H1 (cell line): ENCODE results near the gene NDUFS8. TPM values are rescaled to one million over a fixed set of nuclear protein-coding genes. Genes with fewer than 3 reads are reported as not detected.

ENCODE experiments used
- BCL11A ChIP-seq, 2 experiments: IDR thresholded peaks; one replicate each; pipeline ENCODE4 v1.6.1; 2011; ENCODE audit warnings: low read depth in 2 of 2, low read length in 2 of 2, mild to moderate bottlenecking in 2 of 2
- GABPA ChIP-seq: IDR thresholded peaks from 2 replicates; pipeline ENCODE4 v1.6.1; 2011; ENCODE audit warnings: mild to moderate bottlenecking, low read length, moderate library complexity, borderline replicate concordance; ENCODE audit not compliant: insufficient read depth
- polyA plus RNA-seq, 7 experiments: library from polyadenylated mRNA; depleted of rRNA in 3 of 7; stranded (reverse) in 5 of 7; unstranded in 2 of 7; fragments of >200 nt in 5 of 7; fragments of 200-250 nt in 2 of 7; gene quantifications; 1 replicate in 5 of 7; 2 replicates in 1 of 7; 4 replicates in 1 of 7; pipeline versions ENCODE4 v1.2.1 to v1.2.3, GENCODE V29; 2011 to 2013; ENCODE audit warnings: missing spikeins in 2 of 7, mixed read lengths in 2 of 7
- total RNA-seq: library from RNA; stranded (reverse); fragmentation: NEBNext Ultra II Directional; extraction: Animal tissue kit (Norgen Biotek cat#: 25700); gene quantifications from 2 replicates; pipeline ENCODE4 v1.2.1, GENCODE V29; 2021
- TF ChIP-seq, protein P1 (sequence below), 3 experiments: IDR thresholded peaks; 1 replicate in 2 of 3; 2 replicates in 1 of 3; pipeline versions ENCODE4 v1.5.1 to v1.6.1; 2011; ENCODE audit warnings: low read length in 3 of 3, mild to moderate bottlenecking in 3 of 3, inconsistent platforms in 2 of 3, low read depth in 1 of 3, moderate library complexity in 1 of 3; ENCODE audit not compliant: insufficient read depth in 1 of 3; ENCODE audit errors: control extremely low read depth in 1 of 3

NDUFS8 gene
- total and polyA plus RNA-seq, 2 of the 8 experiments (the other 6 are each of a cell fraction or from before 2014, with no cell fraction given), result 182 to 291 TPM

DNA sequence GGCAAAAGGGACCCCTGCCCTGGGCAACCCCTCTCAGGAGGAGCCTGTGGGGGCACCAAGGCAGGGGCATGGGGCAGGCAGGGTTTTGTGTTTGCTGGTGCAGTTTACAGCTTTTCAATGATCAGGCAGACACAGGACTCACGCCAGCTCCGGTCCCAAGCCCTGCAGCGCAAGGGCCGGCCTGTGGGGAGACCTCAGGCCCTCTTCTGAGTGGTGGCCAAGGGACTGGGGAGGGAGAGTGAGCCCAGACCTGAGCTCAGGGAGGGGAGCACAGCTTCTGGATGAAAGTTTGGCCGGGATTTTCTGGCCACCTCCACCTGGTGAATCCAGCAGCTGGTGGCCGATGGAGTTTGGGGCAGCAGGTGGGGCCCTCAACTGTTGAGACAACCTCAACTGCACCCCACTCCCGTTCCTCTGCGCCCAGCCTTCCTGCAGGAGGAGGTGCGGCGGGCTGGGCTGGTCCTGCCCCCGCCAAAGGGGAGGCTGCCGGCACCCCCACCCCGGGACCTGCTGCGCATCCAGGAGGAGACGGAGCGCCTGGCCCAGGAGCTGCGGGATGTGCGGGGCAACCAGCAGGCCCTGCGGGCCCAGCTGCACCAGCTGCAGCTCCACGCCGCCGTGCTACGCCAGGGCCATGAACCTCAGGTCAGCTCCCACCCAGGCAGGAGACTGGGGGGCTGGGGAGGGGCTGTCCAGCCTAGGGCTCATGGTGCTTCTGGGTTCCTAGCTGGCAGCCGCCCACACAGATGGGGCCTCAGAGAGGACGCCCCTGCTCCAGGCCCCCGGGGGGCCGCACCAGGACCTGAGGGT is 11.9 kb downstream of the NDUFS8 start (continued):
- TF ChIP-seq, protein P1, sequence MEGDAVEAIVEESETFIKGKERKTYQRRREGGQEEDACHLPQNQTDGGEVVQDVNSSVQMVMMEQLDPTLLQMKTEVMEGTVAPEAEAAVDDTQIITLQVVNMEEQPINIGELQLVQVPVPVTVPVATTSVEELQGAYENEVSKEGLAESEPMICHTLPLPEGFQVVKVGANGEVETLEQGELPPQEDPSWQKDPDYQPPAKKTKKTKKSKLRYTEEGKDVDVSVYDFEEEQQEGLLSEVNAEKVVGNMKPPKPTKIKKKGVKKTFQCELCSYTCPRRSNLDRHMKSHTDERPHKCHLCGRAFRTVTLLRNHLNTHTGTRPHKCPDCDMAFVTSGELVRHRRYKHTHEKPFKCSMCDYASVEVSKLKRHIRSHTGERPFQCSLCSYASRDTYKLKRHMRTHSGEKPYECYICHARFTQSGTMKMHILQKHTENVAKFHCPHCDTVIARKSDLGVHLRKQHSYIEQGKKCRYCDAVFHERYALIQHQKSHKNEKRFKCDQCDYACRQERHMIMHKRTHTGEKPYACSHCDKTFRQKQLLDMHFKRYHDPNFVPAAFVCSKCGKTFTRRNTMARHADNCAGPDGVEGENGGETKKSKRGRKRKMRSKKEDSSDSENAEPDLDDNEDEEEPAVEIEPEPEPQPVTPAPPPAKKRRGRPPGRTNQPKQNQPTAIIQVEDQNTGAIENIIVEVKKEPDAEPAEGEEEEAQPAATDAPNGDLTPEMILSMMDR (IDR thresholded peaks at IDR 0.05; ENCODE audit: control extremely low read depth in 1 of 3, insufficient read depth in 1 of 3, low read depth in 1 of 3, low read length in 3 of 3), result no peak
- TF ChIP-seq GABPA (no peak), BCL11A (IDR thresholded peaks at IDR 0.05; ENCODE audit: low read depth in 2 of 2, low read length in 2 of 2) (no peak)
